Right hindlimb (tissue), 1 donor: ENCODE results near the gene CALML4.
"Not testable (repeated sequence)": the region's sequence is repeated elsewhere in the genome, so short reads cannot be mapped to it uniquely, and the experiment has no call there.

Experiments used
- DNase-seq: peaks from one replicate; pipeline ENCODE4 v3.0.0-alpha.2; 2018

CALML4 gene

DNA sequence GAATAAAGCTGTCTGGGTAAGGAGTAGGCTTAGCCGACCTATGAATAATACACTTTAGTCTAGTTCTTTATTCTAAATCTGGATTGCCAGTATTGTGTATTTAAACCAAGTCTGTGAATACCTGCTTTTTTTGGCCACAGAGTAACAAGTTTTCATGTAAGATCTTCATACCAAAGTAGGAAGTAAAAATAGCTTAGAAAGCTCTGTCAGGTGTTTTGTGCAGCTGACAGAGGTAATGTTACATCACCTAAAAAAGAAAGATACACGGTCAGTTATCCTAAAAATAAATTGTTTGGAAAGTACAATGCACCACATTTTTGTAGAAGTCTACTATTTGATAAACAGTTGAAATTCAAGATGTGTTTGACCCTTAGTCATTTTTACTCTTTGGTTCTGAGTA lies 16.5 kb downstream of the CALML4 start:
- no peak for DNase-seq

DNA sequence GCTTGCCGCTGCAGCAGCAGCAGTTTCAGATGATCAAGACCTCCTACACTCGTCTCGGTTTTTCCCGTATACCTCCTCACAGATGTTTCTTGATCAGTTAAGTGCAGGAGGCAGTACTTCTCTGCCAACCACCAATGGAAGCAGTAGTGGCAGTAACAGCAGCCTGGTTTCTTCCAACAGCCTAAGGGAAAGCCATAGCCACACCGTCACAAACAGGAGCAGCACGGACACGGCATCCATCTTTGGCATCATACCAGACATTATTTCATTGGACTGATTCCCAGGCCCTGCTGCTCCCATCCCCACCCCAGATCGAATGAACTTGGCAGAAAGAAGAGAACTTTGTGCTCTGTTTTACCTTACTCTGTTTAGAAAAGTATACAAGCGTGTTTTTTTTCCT lies 17.6 kb downstream of the CALML4 start:
- DNase-seq: peak; percentile 86

DNA sequence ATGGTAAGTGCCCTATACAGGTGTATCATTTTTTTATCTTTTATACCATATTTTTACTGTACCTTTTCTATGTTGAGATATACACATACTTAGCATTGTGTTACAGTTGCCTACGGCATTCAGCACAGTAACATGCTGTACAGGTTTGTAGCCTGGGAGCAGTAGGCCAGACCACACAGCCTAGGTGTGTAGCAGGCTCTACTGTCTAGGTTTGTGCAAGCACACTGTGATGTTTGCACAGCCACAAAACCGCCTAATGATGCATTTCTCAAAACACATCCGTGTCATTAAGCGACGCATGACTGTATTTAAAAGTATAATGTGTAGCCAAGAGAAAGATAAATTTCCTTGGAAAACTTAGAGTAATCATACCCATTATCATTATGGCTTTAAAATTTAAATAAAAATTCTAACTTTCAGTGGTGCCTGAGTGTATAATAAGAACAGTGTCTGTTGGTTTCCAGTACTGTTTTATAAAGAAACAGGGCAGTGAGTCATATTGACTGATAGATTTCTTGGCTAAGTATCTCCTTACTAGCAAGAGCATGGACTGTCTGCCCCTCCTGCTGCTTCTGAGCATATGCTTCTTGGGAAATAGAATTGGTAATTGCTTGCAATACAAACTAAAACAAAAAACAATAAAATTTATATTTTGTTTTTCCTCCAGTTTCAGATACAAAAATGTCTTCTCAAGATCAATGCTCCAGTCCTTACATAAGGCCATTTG lies 18.3 kb downstream of the CALML4 start:
- no peak for DNase-seq

DNA sequence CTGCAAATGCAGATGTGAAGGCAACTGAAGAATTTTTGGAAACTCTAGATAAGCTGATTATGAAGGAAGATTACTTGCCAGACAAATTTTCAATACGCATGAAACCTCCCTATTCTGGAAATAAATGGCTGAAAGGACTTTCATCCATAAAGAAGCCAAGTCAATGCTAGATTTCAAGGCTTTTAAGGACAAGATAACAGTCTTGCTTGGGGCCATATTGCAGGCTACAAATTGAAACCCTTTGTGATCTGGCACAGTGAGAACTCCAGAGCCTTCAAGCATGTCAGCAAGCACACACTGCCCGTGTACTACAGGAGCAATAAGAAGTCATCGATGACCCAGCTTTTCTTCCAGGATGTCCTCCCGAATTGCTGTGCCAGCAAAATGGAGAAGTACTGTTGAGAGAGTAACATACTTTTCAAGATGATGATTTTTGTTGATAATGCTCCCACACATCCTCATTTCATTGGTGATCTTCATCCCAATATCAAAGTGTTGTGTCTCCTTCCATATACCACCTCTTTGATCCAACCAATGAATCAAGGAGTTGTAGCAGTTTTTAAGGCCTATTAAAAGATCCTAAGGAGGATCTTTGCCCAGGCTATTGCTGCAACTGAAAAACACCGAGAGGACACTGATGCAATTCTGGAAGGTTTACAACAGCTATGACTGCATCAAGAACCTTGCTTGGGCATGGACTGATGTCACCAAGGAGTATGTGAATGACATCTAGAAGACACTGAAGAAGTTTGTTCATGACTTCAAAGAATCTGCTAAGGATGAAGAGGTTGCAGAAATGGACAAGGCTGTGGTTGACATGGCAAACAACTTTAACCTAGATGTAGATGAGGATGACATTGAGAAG lies 20.3 kb downstream of the CALML4 start:
- DNase-seq: no peak

DNA sequence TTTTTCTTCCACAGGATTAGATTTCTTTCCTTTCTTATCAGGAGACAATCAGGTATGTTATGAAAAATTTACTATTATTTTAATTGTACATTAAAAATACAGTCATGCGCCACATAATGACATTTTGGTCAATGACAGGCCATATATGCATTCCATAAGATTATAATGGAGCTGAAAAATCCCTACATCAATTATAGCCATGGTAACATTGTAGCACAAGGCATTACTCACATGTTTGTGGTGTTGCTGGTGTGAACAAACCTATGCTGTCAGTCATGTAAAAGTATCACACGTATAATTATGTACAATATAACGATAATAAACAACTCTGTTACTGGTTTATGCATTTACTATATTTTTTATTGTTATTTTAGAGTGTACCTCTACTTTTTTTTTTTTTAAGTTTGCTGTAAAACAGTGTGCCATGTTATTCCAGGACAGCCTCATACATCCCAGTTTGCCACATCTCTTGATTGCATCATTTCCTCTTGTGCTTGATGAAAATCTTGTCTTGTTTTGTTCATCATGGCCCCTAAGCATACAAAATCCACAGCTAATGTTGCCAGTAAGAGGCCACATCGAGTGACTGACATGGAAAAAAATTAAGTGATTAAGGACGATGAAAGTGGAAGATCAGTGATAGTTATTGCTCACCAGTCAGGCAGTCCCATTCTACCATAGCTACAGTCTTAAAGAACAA lies 21.4 kb downstream of the CALML4 start:
- no peak for DNase-seq

DNA sequence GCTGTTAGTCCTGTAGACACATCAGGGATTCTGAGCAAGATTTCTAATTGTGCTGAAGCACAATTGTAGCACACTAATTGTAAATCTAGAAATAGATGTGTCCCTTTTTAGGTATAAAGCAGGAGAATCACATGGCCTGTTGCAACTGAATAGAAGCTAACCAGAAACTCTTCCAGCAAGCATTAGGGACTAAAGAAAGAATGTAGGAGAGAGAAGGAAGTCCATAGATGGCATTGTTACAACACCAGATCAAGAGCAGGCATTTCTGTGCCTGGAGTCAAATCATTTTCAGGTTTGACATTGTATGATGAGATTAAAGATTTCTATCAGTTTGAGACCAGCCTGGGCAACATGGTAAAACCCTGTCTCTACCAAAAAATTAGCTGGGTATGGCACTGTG lies 27.4 kb downstream of the CALML4 start:
- no peak for DNase-seq

DNA sequence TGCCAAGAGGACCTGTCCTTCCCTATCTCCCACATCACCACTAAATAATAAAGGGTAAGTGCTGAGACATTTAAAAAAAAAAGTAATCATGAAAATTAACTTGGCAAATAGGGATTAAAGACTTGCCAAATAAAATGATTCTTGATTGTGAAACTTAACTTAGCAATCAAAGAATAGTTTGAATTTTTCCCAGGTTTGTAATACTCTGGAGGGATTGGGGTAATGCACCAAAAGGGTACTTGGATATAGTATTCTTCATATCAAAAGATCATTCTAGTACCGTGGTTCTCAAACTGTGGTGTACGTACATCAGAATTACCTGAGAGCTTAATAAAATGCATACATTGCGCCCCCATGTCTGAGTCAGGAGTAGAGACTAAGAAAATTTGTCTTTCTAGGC lies 28.5 kb downstream of the CALML4 start:
- no peak for DNase-seq

DNA sequence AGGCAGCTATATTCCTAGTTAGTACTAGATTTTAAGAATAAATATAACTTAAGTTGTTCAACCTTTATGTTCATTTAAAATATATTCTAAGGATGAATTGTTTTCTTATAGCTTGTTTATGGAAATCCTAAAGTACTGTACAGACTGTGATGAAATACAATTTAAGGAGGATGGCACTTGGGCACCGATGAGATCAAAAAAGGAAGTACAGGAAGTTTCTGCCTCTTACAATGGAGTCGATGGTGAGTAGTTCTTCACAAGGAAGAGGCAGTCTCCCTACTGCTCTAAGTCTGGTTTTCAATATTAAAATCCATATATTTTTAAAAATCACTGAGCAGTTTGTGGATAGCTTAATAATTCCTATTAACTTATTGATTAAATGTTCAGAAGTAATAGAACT lies 29.6 kb downstream of the CALML4 start:
- no peak for DNase-seq

DNA sequence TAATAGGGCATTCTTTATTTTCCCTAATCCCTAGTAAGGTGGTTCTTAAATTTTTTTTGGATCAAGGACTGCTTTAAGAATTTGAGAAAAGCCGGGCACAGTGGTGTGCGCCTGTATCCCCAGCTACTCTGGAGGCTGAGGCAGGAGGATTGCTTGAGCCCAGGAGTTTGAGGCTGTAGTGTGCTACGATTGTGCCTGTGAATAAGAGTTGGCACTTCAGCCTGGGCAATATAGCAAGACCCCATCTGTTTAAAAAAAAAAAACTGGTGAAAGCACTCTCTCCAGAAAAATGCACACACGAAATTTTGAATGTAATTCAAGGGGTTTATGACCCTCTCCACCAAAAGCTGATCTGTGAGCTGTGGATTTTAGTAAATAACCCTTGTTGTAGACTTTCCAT lies 32.0 kb downstream of the CALML4 start:
- DNase-seq: no peak

DNA sequence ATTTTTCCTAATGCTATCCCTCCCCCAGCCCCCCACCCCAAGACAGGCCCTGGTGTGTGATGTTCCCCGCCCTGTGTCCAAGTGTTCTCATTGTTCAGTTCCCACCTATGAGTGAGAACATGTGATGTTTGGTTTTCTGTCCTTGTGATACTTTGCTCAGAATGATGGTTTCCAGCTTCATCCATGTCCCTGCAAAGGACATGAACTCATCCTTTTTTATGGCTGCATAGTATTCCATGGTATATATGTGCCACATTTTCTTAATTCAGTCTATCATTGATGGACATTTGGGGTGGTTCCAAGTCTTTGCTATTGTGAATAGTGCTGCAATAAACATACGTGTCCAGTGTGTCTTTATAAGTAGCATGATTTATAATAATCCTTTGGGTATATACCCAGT lies 33.1 kb downstream of the CALML4 start:
- not testable (repeated sequence) for DNase-seq

DNA sequence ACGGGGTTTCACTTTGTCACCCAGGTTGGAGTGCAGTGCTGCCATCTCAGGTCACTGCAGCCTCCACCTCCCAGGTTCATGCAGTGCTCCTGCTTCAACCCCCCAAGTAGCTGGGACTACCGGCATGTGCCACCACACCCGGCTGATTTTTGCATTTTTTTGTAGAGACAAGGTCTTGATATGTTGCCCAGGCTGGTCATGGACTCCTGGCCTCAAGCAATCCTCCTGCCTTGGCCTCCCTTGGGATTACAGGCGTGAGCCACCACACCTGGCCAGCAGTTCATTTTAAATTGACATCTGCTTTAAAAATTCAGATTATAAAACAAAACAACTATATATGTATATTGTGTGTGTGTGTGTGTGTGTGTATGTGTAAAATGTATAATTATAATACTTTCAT lies 38.3 kb downstream of the CALML4 start:
- no peak for DNase-seq

DNA sequence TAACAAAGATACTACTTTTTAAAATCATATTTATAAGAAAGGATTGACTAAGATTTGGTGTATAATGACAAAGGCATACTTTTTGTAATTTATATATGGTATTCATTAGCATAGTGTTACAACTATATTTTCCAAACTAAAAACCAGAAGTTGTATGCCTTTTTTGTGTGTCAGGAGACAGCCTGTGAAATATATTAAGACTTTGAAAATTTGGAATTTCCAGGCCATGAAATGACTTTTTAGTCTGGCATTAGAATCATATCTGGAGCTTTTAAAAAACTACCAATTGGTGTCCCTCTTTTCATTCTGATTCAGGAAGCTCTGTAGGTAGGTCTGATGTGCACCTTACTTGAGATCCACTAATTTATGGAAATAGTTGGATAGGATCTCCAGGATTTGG lies 41.9 kb downstream of the CALML4 start:
- DNase-seq: no peak

DNA sequence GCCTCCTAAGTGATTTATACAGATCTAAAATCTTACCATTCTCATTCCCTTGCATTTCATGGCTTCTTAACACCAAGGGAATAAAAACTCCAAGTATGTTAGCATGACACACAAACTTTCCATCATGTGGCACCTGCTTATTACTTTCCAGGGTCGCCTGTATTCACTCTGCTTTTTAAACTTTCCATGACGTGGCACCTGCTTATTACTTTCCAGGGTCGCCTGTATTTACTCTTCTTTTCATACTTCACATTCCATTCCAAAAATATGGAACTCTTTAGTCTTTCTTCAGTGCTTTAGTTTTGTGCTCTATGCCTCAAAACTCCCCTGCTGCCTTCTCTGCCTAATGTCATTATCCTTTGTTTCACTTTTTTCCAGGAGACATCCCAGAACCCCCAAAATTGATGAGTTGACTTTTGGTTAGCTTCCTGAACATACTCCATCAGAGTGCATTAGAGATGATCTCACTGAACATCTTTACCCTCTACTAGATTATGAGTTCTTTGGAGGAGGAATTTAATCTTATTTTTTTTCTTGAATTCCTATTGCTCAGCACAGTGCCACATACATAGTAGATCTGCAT lies 47.0 kb downstream of the CALML4 start:
- no peak for DNase-seq

DNA sequence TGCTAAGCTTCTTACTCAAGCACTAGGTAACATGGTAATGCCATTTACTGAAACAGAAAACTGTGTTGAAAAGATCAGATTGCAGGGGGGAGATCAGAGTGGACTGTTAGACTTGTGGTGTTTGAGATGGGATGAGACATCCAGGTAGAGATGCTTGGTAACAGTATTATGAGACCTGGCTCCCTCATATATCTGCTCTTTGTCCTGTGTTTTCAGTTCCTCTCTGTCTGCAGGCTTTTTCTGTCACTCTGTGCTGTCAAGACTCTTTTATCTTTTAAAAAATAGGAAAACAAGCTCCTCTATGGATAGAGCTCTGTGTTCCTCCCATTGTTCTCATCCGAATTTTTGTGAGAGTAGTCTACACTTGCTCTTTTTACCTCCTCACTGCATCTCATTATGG lies 48.1 kb downstream of the CALML4 start:
- no peak for DNase-seq

DNA sequence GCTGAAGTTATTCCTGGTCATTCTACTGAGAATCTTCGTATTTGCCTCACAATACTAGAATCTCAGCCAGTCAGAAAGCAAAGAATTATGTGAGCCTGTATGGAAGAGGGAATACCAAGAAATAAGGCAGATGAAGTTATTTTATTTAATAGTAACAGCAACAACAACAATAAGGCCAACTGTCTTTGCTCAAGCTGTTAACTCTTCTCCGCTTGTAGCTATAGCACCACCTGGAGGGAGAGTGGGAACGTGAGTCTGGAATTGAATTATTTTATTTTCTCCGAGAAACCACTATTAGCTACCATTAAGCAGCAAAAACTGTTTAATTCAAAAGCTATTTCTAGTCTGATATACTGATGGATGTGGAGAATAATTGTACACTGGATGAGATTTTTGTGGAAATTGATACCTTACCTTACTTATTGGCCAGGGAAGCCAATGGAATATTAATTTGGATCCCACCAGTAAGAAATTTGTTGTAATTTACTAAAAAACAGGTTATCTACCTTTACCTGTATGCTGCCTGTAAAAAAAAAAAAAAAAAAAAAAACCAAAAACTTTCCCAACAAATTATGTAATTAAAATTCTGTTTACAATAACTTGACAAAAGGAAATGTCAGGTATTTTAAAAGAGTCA lies 50.1 kb downstream of the CALML4 start:
- peak; percentile 61 for DNase-seq

DNA sequence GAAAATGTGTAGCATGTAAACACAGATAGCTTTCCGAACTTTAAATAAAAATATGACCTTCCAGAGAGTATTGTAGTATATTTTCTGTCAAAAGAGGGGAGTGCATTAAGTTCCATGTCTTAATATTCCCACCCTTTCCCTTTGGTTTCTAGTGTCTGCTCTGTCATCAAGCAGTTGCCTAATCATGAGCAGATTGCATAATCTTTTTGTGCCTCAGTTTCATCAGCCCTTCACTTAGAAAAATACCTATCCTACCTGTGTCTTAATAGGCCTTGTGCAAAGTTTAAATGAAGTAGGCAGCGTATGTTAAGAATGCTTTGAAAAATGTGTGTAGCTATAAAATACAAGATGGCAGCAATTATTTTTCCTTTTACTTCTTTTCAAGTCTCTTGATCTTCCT lies 52.8 kb downstream of the CALML4 start:
- no peak for DNase-seq

DNA sequence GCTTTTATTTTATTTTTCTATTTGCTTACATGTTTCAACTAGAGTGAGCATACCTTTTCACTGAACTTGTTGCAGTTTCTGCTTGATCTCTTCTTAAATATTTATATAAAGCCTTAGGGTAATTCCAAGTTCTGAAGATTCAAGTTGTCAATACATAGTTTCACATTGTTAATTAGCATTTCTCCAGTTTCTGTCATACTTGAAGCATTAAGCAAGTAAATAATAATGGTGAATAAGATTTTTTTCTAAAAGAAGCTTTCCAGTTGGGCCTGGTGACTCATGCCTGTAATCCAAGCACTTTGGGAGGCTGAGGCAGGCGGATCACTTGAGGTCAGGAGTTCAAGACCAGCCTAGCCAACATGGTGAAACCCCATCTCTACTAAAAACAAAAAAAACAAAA lies 53.9 kb downstream of the CALML4 start:
- DNase-seq: no peak

DNA sequence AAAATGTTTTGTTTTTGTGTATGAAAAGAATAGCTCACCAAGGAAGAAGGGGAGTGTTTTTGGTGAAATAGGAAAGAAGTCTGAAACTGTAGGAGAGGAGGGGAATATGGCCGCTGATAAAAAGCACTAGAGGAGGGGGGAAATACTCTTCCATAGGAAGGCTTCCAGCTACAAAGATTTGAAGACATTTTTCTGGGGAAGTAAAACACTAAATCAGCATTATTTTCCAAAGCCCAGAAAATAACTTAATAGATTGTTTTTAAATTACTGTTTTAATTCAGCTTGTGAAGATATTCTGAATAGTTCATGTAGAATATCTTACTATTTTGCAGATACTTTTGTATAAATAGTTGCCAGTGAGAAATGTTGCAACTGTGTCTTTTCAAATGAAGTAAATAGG lies 54.9 kb downstream of the CALML4 start:
- DNase-seq: no peak

DNA sequence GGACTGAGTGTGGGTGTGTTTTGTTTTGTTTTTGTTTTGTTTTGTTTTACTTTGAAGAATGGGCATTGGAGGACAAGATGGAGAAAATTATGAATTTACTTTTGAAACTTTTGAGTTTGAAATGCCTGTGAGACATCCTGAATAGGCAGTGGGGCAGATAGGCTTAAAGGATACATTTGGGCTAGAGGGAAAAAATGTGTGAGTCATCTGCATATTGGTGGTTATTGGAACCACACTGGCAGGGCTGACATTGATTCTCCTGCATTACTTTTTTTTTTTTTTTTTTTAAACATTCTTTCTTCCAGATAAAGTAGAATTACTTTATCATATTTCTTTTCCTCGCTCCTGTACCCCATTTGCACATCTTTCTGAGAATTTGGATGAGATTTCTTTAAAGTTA lies 56.1 kb downstream of the CALML4 start:
- no peak for DNase-seq

DNA sequence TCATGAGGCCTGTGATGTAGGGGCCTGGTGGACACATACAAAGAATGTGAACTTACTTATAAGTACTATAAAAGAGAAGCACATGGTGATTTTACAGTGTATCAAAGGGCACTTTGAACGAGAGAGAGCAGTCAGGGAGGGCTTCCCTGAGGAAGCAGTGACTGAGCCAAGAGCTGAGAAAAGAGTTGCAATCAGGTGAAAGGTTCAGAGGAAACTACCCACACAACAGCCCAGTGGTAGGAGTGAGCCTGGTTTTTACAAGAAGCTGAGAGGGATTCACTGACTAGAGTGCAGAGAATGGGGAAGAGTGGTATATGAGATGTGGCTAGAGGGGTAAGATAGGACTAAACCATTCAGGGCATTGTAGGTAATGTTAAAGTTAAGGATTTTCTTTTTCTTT lies 57.1 kb downstream of the CALML4 start:
- DNase-seq: no peak

DNA sequence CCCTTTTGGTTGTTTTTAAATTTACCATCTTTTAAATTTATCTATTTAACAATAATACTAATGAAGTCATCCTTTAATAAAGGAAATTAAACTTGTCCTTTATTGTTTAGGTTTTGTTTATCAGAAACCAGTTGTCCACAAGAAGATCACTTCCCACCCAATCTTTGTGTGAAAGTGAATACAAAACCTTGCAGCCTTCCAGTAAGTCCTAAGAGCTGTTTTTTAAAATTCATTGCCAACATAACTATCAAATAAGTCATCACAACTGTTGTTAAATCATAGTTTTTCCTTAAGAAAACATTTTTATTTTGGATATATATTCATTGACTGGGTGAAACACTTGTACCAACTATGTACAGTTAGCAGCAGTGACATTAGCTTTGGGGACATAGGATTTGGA lies 59.4 kb downstream of the CALML4 start:
- no peak for DNase-seq

DNA sequence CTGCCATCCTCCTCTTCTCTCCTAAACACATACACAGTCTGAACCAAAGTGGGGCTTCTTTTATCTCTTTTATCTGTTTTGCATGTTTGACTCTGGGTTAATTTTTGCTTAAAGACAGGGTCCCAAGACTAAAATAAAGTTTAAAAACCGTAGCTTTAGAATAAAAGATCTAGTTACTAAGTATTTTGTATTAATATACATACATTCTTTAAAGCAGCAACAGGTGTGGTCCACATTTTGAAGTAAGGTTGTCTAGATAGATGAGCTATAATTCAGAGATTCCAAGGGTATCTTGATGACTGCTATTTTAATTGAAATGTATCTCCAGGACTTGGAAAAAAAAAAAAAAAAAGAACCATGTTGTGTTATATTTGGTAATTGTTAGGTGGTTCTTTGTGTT lies 61.3 kb downstream of the CALML4 start:
- no peak for DNase-seq

DNA sequence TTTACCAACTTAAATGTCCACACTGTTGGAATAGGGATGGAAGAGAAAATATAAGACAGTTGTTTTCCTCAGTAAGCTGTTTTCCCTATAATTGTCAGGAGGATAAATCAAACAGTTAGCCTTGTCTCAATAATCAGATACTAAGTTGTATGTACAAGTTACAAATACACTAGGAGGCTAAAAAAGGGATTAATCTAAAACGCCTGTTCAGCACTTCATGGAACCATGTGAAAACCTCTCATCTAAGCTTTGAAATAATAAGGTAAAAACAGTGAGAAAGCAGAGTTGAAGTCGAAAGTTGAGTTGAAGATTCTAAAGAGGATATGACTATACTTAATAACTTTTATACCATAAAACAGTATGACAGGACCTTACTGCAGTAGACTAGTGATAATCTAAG lies 62.0 kb downstream of the CALML4 start:
- no peak for DNase-seq
